AG09309 (cell line): ENCODE results near the gene AHRR.
A peak's percentile ranks its signal among the peaks of the same experiment; 100 is the strongest.
"Not testable (repeated sequence)": the region's sequence is repeated elsewhere in the genome, so short reads cannot be mapped to it uniquely, and the experiment has no call there.

Experiments
- DNase-seq: peaks from one replicate; pipeline ENCODE4 v3.0.0-alpha.2; 2010; ENCODE audit warnings: low read depth
- H3K4me3 ChIP-seq: 2 replicates; pipeline ENCODE4 v1.5.1; 2011; ENCODE audit warnings: mild to moderate bottlenecking, low read depth, low read length, moderate library complexity; ENCODE audit not compliant: control insufficient read depth
- CTCF ChIP-seq: IDR thresholded peaks from 2 replicates; pipeline ENCODE4 v1.5.1; 2011; ENCODE audit warnings: mild to moderate bottlenecking, low read depth, low read length, inconsistent platforms; ENCODE audit not compliant: insufficient read depth, control insufficient read depth; ENCODE audit errors: missing control alignments

Gene AHRR

GRCh38 chr5:307306-307705 is 14.2 kb upstream of the AHRR start:
- no peak for DNase-seq
- no peak overlapping the region for H3K4me3 ChIP-seq
- no peak for TF ChIP-seq CTCF

- TF ChIP-seq CTCF = no peak
- DNase-seq = no peak
- H3K4me3 ChIP-seq = no peak overlapping the region
Observed at GRCh38 chr5:307794-308579, 13.5 kb upstream of the AHRR start.

GRCh38 chr5:308672-309271 is 12.7 kb upstream of the AHRR start:
- peak; percentile 37 for TF ChIP-seq CTCF
- H3K4me3 ChIP-seq = no peak overlapping the region
- no peak for DNase-seq

- DNase-seq, H3K4me3 ChIP-seq: not testable (repeated sequence)
Observed at GRCh38 chr5:309831-310230, 11.7 kb upstream of the AHRR start.

- TF ChIP-seq CTCF = no peak
- no peak for DNase-seq
- no peak overlapping the region for H3K4me3 ChIP-seq
Observed at GRCh38 chr5:310516-310915, 11.0 kb upstream of the AHRR start.

GRCh38 chr5:310941-311434 is 10.5 kb upstream of the AHRR start:
- H3K4me3 ChIP-seq = no peak overlapping the region
- DNase-seq = no peak
- no peak for TF ChIP-seq CTCF

GRCh38 chr5:311963-312362 is 9.6 kb upstream of the AHRR start:
- no peak for TF ChIP-seq CTCF
- no peak overlapping the region for H3K4me3 ChIP-seq
- no peak for DNase-seq
